Vagina (tissue), 2 donors: Measurements from ENCODE around the gene HAAO. TPM values are rescaled to one million over a fixed set of nuclear protein-coding genes. Genes with fewer than 3 reads are reported as not detected.
"Not testable (repeated sequence)": the region's sequence is repeated elsewhere in the genome, so short reads cannot be mapped to it uniquely, and the experiment has no call there.

Experiments used
- DNase-seq, 2 donors: peaks; one replicate each; pipeline ENCODE4 v3.0.0-alpha.2; 2017; ENCODE audit errors: extremely low spot score in 2 of 2
- H3K27ac ChIP-seq: fragments of 200-600 bp; sonication (generic); one replicate; pipeline ENCODE4 v1.5.1; 2019
- H3K27me3 ChIP-seq: fragments of 200-600 bp; sonication (generic); one replicate; pipeline ENCODE4 v1.5.1; 2019
- H3K36me3 ChIP-seq, 2 donors: fragments of 200-600 bp; sonication (generic); one replicate each; pipeline ENCODE4 v1.5.1; 2017 to 2019
- H3K4me1 ChIP-seq: fragments of 200-600 bp; sonication (generic); one replicate; pipeline ENCODE4 v1.5.1; 2019
- H3K4me3 ChIP-seq, 2 donors: fragments of 200-600 bp; sonication (generic); 1 replicate in 1 of 2; 2 replicates in 1 of 2; pipeline ENCODE4 v1.5.1; 2016 to 2019
- H3K9me3 ChIP-seq: fragments of 200-600 bp; sonication (generic); one replicate; pipeline ENCODE4 v1.5.1; 2019
- POLR2A ChIP-seq, 2 donors: fragments of 450-650 bp; IDR thresholded peaks; one replicate each; pipeline ENCODE4 v1.6.1; 2017; ENCODE audit warnings: antibody characterized with exemption in 2 of 2, mild to moderate bottlenecking in 2 of 2, moderate library complexity in 2 of 2
- POLR2AphosphoS5 ChIP-seq, 2 donors: sonication (generic); formaldehyde crosslinking; IDR thresholded peaks; one replicate each; pipeline ENCODE4 v1.9.0; 2017; ENCODE audit warnings: antibody characterized with exemption in 2 of 2, mild to moderate bottlenecking in 2 of 2, low read depth in 1 of 2; ENCODE audit not compliant: insufficient read depth in 1 of 2
- intact Hi-C: fragments of 100-400 bp; cut with DNase I; formaldehyde crosslinking; loops from one replicate; pipeline ENCODE4 v1.15.1; 2023
- total RNA-seq: library from RNA; depleted of rRNA; stranded (reverse); fragments of >200 nt; gene quantifications from one replicate; pipeline ENCODE4 v1.2.3, GENCODE V29; 2016
- TF ChIP-seq, protein P1 (sequence below), 3 experiments: fragments of 450-650 bp in 2 of 3; fragments of 200-600 bp in 1 of 3; sonication (generic) in 1 of 3; IDR thresholded peaks; one replicate each; pipeline ENCODE4 v1.5.1; 2017 to 2019; ENCODE audit warnings: antibody characterized with exemption in 3 of 3, mild to moderate bottlenecking in 2 of 3, moderate library complexity in 2 of 3

The HAAO gene
- total RNA-seq, 1 donor from 2014 or later: 5.9 TPM

DNA sequence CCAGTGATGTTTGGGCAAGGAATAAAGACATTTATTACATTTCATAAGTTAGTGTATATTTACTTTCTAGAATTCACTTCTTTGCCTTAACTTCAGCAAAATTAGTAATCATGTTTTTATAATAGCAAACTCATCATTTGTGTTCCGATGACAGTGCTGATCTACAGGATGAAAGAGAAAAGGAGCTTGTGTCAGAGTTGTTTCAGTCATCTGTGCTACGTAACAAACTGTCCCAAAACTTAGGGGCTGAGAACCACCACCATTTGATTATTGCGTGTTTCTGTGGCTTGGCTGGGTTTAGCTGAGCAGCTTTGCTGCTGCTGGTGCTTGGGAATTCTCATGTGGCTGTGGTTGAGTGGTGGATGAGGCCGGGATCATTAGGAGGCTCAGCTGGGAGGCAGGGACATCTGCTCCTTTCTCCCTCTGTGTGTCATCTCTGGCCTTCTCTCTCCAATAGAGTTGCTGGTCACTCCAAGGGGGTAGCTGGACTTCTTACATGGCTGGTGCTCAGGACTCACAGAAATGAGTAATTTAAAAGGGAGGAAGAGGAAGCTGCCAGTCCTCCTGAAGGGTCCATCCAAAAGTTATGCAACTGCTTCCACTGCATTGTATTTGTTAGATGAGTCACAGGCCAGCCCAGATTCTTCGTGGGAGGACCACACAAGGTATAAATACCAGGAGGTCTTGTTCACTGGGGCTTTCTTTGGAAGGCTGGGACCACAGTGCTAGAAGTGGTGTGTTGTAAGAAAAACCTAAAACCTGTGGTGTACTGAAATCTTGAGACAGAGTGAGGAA is 43.4 kb upstream of the HAAO start:
- no peak overlapping the region for H3K4me3 ChIP-seq
- DNase-seq: peak; percentile 49 to 99
- TF ChIP-seq, protein P1, sequence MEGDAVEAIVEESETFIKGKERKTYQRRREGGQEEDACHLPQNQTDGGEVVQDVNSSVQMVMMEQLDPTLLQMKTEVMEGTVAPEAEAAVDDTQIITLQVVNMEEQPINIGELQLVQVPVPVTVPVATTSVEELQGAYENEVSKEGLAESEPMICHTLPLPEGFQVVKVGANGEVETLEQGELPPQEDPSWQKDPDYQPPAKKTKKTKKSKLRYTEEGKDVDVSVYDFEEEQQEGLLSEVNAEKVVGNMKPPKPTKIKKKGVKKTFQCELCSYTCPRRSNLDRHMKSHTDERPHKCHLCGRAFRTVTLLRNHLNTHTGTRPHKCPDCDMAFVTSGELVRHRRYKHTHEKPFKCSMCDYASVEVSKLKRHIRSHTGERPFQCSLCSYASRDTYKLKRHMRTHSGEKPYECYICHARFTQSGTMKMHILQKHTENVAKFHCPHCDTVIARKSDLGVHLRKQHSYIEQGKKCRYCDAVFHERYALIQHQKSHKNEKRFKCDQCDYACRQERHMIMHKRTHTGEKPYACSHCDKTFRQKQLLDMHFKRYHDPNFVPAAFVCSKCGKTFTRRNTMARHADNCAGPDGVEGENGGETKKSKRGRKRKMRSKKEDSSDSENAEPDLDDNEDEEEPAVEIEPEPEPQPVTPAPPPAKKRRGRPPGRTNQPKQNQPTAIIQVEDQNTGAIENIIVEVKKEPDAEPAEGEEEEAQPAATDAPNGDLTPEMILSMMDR (IDR thresholded peaks at IDR 0.05): no peak
- peak; percentile 32 to 55 for TF ChIP-seq POLR2AphosphoS5 (IDR thresholded peaks at IDR 0.05; ENCODE audit: insufficient read depth in 1 of 2, low read depth in 1 of 2)
- TF ChIP-seq POLR2A (IDR thresholded peaks at IDR 0.05): no peak
- intact Hi-C loops: no loop called here
- H3K27me3 ChIP-seq: no peaks in the 10 kb centered on the region
- no peaks in the 10 kb centered on the region for H3K9me3 ChIP-seq
- H3K36me3 ChIP-seq: no peaks in the 10 kb centered on the region
- peak overlapping the region; percentile 71 for H3K27ac ChIP-seq
- peaks cover 18% of the 10 kb centered on the region for H3K4me1 ChIP-seq

DNA sequence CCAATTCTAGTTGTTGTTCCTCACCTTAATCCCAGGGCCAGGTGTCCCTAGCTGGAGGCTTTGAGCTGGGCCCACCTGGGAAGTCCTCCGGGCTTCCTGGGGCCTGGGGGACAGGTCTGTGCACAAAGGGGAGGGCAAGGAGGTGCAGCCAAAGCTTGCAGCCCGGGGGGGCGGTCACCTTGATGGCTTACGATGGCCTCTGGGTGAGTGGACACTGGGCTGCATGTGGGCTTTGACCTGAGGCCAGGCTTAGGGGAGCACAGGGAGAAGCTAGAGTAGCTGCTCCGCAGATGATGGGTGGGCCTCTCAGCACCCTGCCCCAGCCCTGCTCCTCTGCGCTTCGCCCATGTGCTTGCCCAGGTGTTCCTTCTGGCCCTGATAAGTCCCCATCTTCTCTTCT is 41.8 kb upstream of the HAAO start:
- peaks cover 23% of the 10 kb centered on the region for H3K4me1 ChIP-seq
- intact Hi-C loops: loop anchor here (5.0 kb wide), 1 partner anchor 33 kb away; no protein-coding TSS in a partner anchor
- H3K27me3 ChIP-seq: no peaks in the 10 kb centered on the region
- DNase-seq: peak; percentile 61 to 77
- no peaks in the 10 kb centered on the region for H3K36me3 ChIP-seq
- no peak overlapping the region for H3K27ac ChIP-seq
- no peaks in the 10 kb centered on the region for H3K9me3 ChIP-seq
- H3K4me3 ChIP-seq: no peak overlapping the region
- no peak for TF ChIP-seq POLR2AphosphoS5 (IDR thresholded peaks at IDR 0.05; ENCODE audit: insufficient read depth in 1 of 2, low read depth in 1 of 2)
- TF ChIP-seq, protein P1 (IDR thresholded peaks at IDR 0.05): no peak
- TF ChIP-seq POLR2A (IDR thresholded peaks at IDR 0.05): no peak

DNA sequence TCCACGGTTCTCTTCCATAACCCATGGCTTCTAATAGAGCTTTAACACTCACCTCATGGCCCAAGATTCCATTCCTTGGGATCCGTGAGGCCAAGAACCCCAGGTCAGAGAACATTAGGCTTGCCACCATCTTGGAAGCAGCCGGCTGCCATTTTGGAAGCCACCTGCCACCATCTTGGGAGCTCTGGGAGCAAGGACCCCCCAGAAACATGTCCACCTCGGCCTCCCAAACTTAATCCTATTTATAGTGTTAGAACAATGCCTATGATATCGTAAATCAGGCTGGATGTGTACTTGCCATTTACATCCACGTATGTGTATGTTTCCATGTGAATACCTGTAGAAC is 39.9 kb upstream of the HAAO start:
- no peak for DNase-seq
- Histone ChIP-seq H3K27me3 (no peaks in the 10 kb centered on the region), H3K4me3 (no peak overlapping the region), H3K36me3 (no peaks in the 10 kb centered on the region), H3K4me1 (peaks cover 38% of the 10 kb centered on the region), H3K9me3 (no peaks in the 10 kb centered on the region), H3K27ac (no peak overlapping the region)
- no peak for TF ChIP-seq POLR2AphosphoS5 (IDR thresholded peaks at IDR 0.05; ENCODE audit: insufficient read depth in 1 of 2, low read depth in 1 of 2)
- TF ChIP-seq, protein P1 (IDR thresholded peaks at IDR 0.05): no peak
- TF ChIP-seq POLR2A (IDR thresholded peaks at IDR 0.05): no peak
- intact Hi-C loops: loop anchor here (5.0 kb wide), 1 partner anchor 35 kb away; no protein-coding TSS in a partner anchor

DNA sequence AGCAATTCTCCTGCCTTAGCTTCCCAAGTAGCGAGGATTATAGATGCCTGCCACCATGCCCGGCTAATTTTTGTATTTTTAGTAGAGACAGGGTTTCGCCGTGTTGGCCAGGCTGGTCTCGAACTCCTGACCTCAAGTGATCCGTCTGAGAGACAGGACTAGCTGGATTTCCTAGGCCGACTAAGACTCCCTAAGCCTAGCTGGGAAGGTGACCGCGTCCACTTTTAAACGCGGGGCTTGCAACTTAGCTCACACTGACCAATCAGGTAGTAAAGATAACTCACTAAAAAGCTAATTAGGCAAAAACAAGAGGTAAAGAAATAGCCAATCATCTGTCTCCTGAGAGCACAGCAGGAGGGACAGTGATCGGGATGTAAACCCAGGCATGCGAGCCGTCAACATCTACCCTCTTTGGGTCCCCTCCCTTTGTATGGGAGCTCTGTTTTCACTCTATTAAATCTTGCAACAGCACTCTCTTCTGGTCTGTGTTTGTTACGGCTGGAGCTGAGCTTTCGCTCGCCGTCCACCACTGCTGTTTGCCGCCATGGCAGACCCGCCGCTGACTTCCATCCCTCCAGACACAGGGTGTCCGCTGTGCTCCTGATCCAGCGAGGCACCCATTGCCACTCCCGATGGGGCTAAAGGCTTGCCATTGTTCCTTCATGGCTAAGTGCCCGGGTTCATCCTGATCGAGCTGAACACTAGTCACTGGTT is 39.3 kb upstream of the HAAO start:
- peak; percentile 52 to 81 for DNase-seq
- intact Hi-C loops: loop anchor here (5.0 kb wide), 1 partner anchor 36 kb away; no protein-coding TSS in a partner anchor
- not testable (repeated sequence) for H3K36me3 ChIP-seq, H3K9me3 ChIP-seq, H3K27ac ChIP-seq, H3K4me3 ChIP-seq, H3K27me3 ChIP-seq
- peaks cover 38% of the 10 kb centered on the region for H3K4me1 ChIP-seq

DNA sequence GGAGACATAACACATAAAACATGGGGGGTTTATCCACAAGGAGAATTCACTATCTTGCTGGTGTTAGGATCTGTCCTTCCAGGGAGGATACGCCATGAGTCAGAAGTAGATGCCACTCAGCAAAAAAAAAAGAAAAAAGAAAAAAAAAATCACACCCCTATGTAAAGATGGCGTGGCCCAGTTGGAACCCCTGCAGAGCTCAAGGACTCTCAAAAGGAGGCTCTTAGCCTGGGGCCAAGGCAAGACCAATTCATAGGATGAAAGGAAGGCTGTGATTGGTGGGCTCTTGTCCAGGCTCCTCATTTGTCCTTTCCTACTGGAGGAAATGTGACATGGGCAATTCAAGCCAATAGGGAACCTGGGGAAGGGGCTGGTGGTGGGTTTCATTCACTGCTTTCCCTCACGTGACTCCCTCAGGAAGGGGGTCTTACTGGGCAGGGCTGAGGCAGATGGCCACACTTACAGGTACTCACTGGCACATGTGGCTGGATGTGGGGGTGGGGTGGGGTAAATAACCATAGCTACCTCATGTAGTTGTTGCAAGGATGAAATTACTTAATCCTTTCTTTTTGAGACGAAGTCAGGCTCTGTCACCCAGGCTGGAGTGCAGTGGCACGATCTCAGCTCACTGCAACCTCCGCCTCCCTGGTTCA is 38.7 kb upstream of the HAAO start:
- no peaks in the 10 kb centered on the region for H3K27me3 ChIP-seq
- peaks cover 31% of the 10 kb centered on the region for H3K4me1 ChIP-seq
- no peaks in the 10 kb centered on the region for H3K9me3 ChIP-seq
- no peak overlapping the region for H3K27ac ChIP-seq
- intact Hi-C loops: loop anchor here (5.0 kb wide), 1 partner anchor 36 kb away; no protein-coding TSS in a partner anchor
- H3K4me3 ChIP-seq: no peak overlapping the region
- peak; percentile 77 to 80 for DNase-seq
- TF ChIP-seq POLR2AphosphoS5 (IDR thresholded peaks at IDR 0.05; ENCODE audit: insufficient read depth in 1 of 2, low read depth in 1 of 2) (no peak), POLR2A (IDR thresholded peaks at IDR 0.05) (no peak)
- TF ChIP-seq, protein P1 (IDR thresholded peaks at IDR 0.05): no peak
- no peaks in the 10 kb centered on the region for H3K36me3 ChIP-seq
